Parathyroid adenoma (tissue), 2 donors: ENCODE results near the gene RPL18.

Experiments used
- H2AFZ ChIP-seq: fragments of 300-600 bp; sonication (generic); one replicate; pipeline ENCODE4 v1.7.0; 2017; ENCODE audit warnings: antibody characterized with exemption, mild to moderate bottlenecking
- H3K27ac ChIP-seq: fragments of 300-600 bp; sonication (generic); one replicate; pipeline ENCODE4 v1.7.0; 2017
- H3K27me3 ChIP-seq: fragments of 300-600 bp; sonication (generic); one replicate; pipeline ENCODE4 v1.7.0; 2017; ENCODE audit warnings: low read length; ENCODE audit not compliant: control insufficient read depth, insufficient read depth
- H3K36me3 ChIP-seq: fragments of 300-600 bp; sonication (generic); one replicate; pipeline ENCODE4 v1.7.0; 2017; ENCODE audit warnings: low read length; ENCODE audit not compliant: control insufficient read depth, insufficient read depth
- H3K4me1 ChIP-seq: fragments of 300-600 bp; sonication (generic); one replicate; pipeline ENCODE4 v1.7.0; 2017; ENCODE audit warnings: control low read depth
- H3K4me2 ChIP-seq: fragments of 300-600 bp; sonication (generic); one replicate; pipeline ENCODE4 v1.7.0; 2017; ENCODE audit warnings: low read length
- H3K4me3 ChIP-seq: fragments of 300-600 bp; sonication (generic); one replicate; pipeline ENCODE4 v1.7.0; 2017; ENCODE audit warnings: low read depth, low read length
- H3K79me2 ChIP-seq: fragments of 300-600 bp; sonication (generic); one replicate; pipeline ENCODE4 v1.7.0; 2017; ENCODE audit warnings: control low read depth
- H3K9ac ChIP-seq: fragments of 300-600 bp; sonication (generic); one replicate; pipeline ENCODE4 v1.7.0; 2017; ENCODE audit warnings: mild to moderate bottlenecking
- H3K9me3 ChIP-seq: fragments of 300-600 bp; sonication (generic); one replicate; pipeline ENCODE4 v1.7.0; 2017; ENCODE audit warnings: low read length; ENCODE audit not compliant: control insufficient read depth
- CTCF ChIP-seq: fragments of 300-600 bp; sonication (generic); IDR thresholded peaks from one replicate; pipeline ENCODE4 v1.7.0; 2017; ENCODE audit warnings: antibody characterized with exemption, mild to moderate bottlenecking
- donor health status: primary hyperparathyroidism.

RPL18 gene

GRCh38 chr19:48603850-48604249 is 15.1 kb downstream of the RPL18 start:
- no peak for TF ChIP-seq CTCF
- no peaks in the 10 kb centered on the region for H3K79me2 ChIP-seq

GRCh38 chr19:48603449-48603848 is 15.5 kb downstream of the RPL18 start:
- Histone ChIP-seq H3K27me3 (no peaks in the 10 kb centered on the region), H3K9ac (no peak overlapping the region), H3K4me3 (no peak overlapping the region), H3K4me2 (no peak overlapping the region), H2AFZ (no peak overlapping the region), H3K36me3 (no peaks in the 10 kb centered on the region), H3K27ac (no peak overlapping the region), H3K79me2 (no peaks in the 10 kb centered on the region), H3K4me1 (no peaks in the 10 kb centered on the region), H3K9me3 (no peaks in the 10 kb centered on the region)
- TF ChIP-seq CTCF, result no peak

More at GRCh38 chr19:48603850-48604249, 15.1 kb downstream of the RPL18 start:
- H3K27ac ChIP-seq, result no peak overlapping the region
- H3K9ac ChIP-seq, result no peak overlapping the region
- H3K4me3 ChIP-seq, result no peak overlapping the region
- H3K9me3 ChIP-seq, result no peaks in the 10 kb centered on the region
- no peak overlapping the region for H2AFZ ChIP-seq
- H3K36me3 ChIP-seq, result no peaks in the 10 kb centered on the region
- H3K27me3 ChIP-seq, result no peaks in the 10 kb centered on the region
- H3K4me1 ChIP-seq, result no peaks in the 10 kb centered on the region
- H3K4me2 ChIP-seq, result no peak overlapping the region

- Histone ChIP-seq H3K27ac (no peak overlapping the region), H3K36me3 (no peaks in the 10 kb centered on the region), H3K79me2 (no peaks in the 10 kb centered on the region), H3K4me3 (no peak overlapping the region), H3K9ac (no peak overlapping the region), H3K4me2 (no peak overlapping the region), H3K4me1 (no peaks in the 10 kb centered on the region), H2AFZ (no peak overlapping the region), H3K27me3 (no peaks in the 10 kb centered on the region), H3K9me3 (no peaks in the 10 kb centered on the region)
- TF ChIP-seq CTCF, result no peak
Observed at GRCh38 chr19:48603001-48603400, 16.0 kb downstream of the RPL18 start.

- H3K27ac ChIP-seq, result no peak overlapping the region
- no peaks in the 10 kb centered on the region for H3K4me1 ChIP-seq
- H2AFZ ChIP-seq, result no peak overlapping the region
- H3K27me3 ChIP-seq, result no peaks in the 10 kb centered on the region
- H3K79me2 ChIP-seq, result no peaks in the 10 kb centered on the region
- no peak overlapping the region for H3K9ac ChIP-seq
- no peak overlapping the region for H3K4me3 ChIP-seq
- H3K9me3 ChIP-seq, result no peaks in the 10 kb centered on the region
- no peak overlapping the region for H3K4me2 ChIP-seq
- TF ChIP-seq CTCF, result no peak
- no peaks in the 10 kb centered on the region for H3K36me3 ChIP-seq
Observed at GRCh38 chr19:48600679-48601417, 18.1 kb downstream of the RPL18 start.
